Gastroesophageal sphincter (tissue), 4 donors: ENCODE results near the gene PRKAR2B. TPM values are rescaled to one million over a fixed set of nuclear protein-coding genes. Genes with fewer than 3 reads are reported as not detected.
"Not testable (repeated sequence)": the region's sequence is repeated elsewhere in the genome, so short reads cannot be mapped to it uniquely, and the experiment has no call there.

ENCODE experiments used
- ATAC-seq: fragments of 150-250 bp; one replicate; pipeline ENCODE4 v1.9.1; 2016; ENCODE audit warnings: mild to moderate bottlenecking, moderate library complexity
- H3K27ac ChIP-seq, 4 donors: fragments of 200-600 bp; sonication (generic) in 3 of 4; 1 replicate in 3 of 4; 2 replicates in 1 of 4; pipeline ENCODE4 v1.5.1; 2016 to 2019
- H3K27me3 ChIP-seq: fragments of 200-600 bp; sonication (generic); one replicate; pipeline ENCODE4 v1.5.1; 2019
- H3K36me3 ChIP-seq, 2 donors: fragments of 200-600 bp; sonication (generic); one replicate each; pipeline ENCODE4 v1.5.1; 2019; ENCODE audit warnings: control low read depth in 1 of 2
- H3K4me1 ChIP-seq, 3 donors: fragments of 200-600 bp; sonication (generic); 1 replicate in 2 of 3; 2 replicates in 1 of 3; pipeline ENCODE4 v1.5.1; 2016 to 2019; ENCODE audit warnings: control low read depth in 2 of 3
- H3K4me3 ChIP-seq, 2 donors: fragments of 200-600 bp; sonication (generic); one replicate each; pipeline ENCODE4 v1.5.1; 2019; ENCODE audit warnings: mild to moderate bottlenecking in 1 of 2, moderate library complexity in 1 of 2
- H3K9me3 ChIP-seq, 3 donors: fragments of 200-600 bp; sonication (generic); one replicate each; pipeline ENCODE4 v1.5.1; 2017 to 2019; ENCODE audit warnings: control low read depth in 2 of 3
- CTCF ChIP-seq, 4 experiments: fragments of 200-600 bp in 2 of 4; fragments of 450-650 bp in 2 of 4; sonication (generic) in 1 of 4; IDR thresholded peaks; one replicate each; pipeline ENCODE4 v1.5.1; 2017 to 2019; ENCODE audit warnings: antibody characterized with exemption in 4 of 4, mild to moderate bottlenecking in 2 of 4, moderate library complexity in 2 of 4
- EP300 ChIP-seq: sonication (generic); formaldehyde crosslinking; IDR thresholded peaks from one replicate; pipeline ENCODE4 v1.6.1; 2017; ENCODE audit warnings: antibody characterized with exemption, mild to moderate bottlenecking
- POLR2A ChIP-seq, 2 donors: fragments of 450-650 bp; IDR thresholded peaks; one replicate each; pipeline ENCODE4 v1.6.1; 2017; ENCODE audit warnings: antibody characterized with exemption in 2 of 2, mild to moderate bottlenecking in 2 of 2, moderate library complexity in 1 of 2
- POLR2AphosphoS5 ChIP-seq: sonication (generic); formaldehyde crosslinking; IDR thresholded peaks from one replicate; pipeline ENCODE4 v1.6.1; 2017; ENCODE audit warnings: antibody characterized with exemption
- WGBS, 2 donors: methylation state at CpG; one replicate each; pipeline ENCODE4 v1.1.5; 2018; ENCODE audit warnings: low coverage in 1 of 2; 5-methylcytosine and 5-hydroxymethylcytosine counted together
- total RNA-seq, 4 donors: library from RNA; depleted of rRNA; stranded (reverse); fragments of >200 nt; gene quantifications; one replicate each; pipeline ENCODE4 v1.1.0, GENCODE V29; 2016

Gene PRKAR2B
- total RNA-seq, 4 donors from 2014 or later = 83.5 to 160 (median 119) TPM

- no peak for ATAC-seq
- Histone ChIP-seq H3K4me1 (peaks cover 0 to 1% (median 0%) of the 10 kb centered on the region in 3 donors), H3K4me3 (no peak overlapping the region), H3K36me3 (peaks cover 0 to 3% of the 10 kb centered on the region in 2 donors), H3K27me3 (no peaks in the 10 kb centered on the region), H3K27ac (no peak overlapping the region), H3K9me3 (no peaks in the 10 kb centered on the region)
- WGBS, 2 donors = 76 to 77% methylated on average over 5 of the region's 6 CpGs
- TF ChIP-seq POLR2A (IDR thresholded peaks at IDR 0.05) = no peak
- no peak for TF ChIP-seq CTCF (IDR thresholded peaks at IDR 0.05)
- TF ChIP-seq EP300 = no peak
- TF ChIP-seq POLR2AphosphoS5 = no peak
Measured at GRCh38 chr7:107130487-107131220, 86.1 kb downstream of the PRKAR2B start.

- TF ChIP-seq POLR2A (IDR thresholded peaks at IDR 0.05) (no peak), CTCF (IDR thresholded peaks at IDR 0.05) (no peak), EP300 (no peak), POLR2AphosphoS5 (no peak)
- 79 to 91% methylated on average over 2 of the region's 2 CpGs for WGBS, 2 donors
- H3K4me1 ChIP-seq = peaks cover 0 to 5% (median 0%) of the 10 kb centered on the region in 3 donors
- no peak overlapping the region for H3K27ac ChIP-seq
- ATAC-seq = no peak
- no peak overlapping the region for H3K4me3 ChIP-seq
- H3K27me3 ChIP-seq = no peaks in the 10 kb centered on the region
- H3K36me3 ChIP-seq = peaks cover 0 to 3% of the 10 kb centered on the region in 2 donors
- H3K9me3 ChIP-seq = no peaks in the 10 kb centered on the region
Measured at GRCh38 chr7:107133396-107133795, 88.9 kb downstream of the PRKAR2B start.

DNA sequence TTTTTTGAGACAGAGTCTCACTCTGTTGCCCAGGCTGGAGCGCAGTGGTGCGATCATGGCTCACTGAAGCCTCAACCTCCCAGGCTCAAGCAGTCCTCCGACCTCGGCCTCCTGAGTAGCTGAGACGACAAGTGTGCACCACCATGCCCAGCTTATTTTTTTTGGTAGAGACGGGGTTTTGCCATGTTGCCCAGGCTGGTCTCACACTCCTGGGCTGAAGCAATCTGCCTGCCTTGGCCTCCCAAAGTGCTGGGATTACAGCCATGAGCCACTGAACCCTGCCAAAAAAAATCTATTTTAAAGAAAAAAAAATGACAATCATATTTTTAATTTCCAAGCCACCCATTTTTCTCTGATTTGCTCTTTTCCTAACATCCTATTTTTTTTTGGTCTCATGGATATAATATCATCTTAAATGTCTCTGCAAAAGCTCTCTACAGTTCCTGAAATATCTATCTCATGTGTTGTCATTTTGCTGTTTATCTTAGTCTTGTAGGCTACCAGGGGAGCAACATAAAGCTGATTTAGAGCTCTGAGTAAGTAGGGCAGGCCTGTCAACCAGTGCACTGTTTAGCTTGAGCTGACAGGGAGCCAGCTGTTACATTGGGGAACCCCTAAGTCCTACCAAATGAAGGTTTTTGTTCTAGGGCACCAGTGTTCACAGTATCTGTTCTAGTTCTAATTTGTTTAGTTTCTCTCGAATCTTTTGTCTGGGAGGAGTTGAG, 94.4 kb downstream of the PRKAR2B start:
- H3K27ac ChIP-seq = no peak overlapping the region
- no peaks in the 10 kb centered on the region for H3K36me3 ChIP-seq
- no peak for ATAC-seq
- WGBS, 2 donors = 60 to 83% methylated on average over 1 to 4 of the region's 7 CpGs
- peaks cover 0 to 19% (median 0%) of the 10 kb centered on the region in 3 donors for H3K4me1 ChIP-seq
- no peaks in the 10 kb centered on the region for H3K9me3 ChIP-seq
- no peak overlapping the region for H3K4me3 ChIP-seq
- TF ChIP-seq CTCF (IDR thresholded peaks at IDR 0.05) (no peak), POLR2A (IDR thresholded peaks at IDR 0.05) (no peak), EP300 (no peak), POLR2AphosphoS5 (no peak)
- H3K27me3 ChIP-seq = no peaks in the 10 kb centered on the region

DNA sequence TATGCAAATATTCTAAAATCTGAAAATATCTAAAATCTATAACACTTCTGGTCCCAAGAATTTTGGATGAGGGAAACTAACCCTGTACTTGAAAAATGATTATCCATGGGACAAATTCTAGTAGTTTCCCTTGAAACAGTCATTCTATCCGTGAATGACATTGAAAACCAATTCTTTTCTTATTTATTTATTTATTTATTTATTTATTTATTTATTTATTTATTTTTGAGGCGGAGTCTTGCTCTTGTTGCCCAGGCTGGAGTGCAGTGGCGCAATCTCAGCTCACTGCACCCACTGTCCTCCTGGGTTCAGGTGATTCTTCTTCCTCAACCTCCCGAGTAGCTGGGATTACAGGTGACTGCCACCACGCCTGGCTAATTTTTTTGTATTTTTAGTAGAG, 99.4 kb downstream of the PRKAR2B start:
- H3K27ac ChIP-seq, H3K9me3 ChIP-seq, ATAC-seq, H3K36me3 ChIP-seq, H3K4me3 ChIP-seq, H3K27me3 ChIP-seq: not testable (repeated sequence)
- 71% methylated on average over 3 of the region's 5 CpGs for WGBS, 2 donors
- H3K4me1 ChIP-seq = peaks cover 0 to 30% (median 2%) of the 10 kb centered on the region in 3 donors

- Histone ChIP-seq H3K27me3 (no peaks in the 10 kb centered on the region), H3K36me3 (no peaks in the 10 kb centered on the region), H3K4me1 (peaks cover 0 to 29% (median 2%) of the 10 kb centered on the region in 3 donors), H3K27ac (no peak overlapping the region), H3K4me3 (no peak overlapping the region), H3K9me3 (no peaks in the 10 kb centered on the region)
- WGBS, 2 donors = 79 to 87% methylated on average over 4 of the region's 4 CpGs
- ATAC-seq = no peak
- no peak for TF ChIP-seq CTCF (IDR thresholded peaks at IDR 0.05)
- no peak for TF ChIP-seq EP300
- TF ChIP-seq POLR2AphosphoS5 = no peak
- TF ChIP-seq POLR2A (IDR thresholded peaks at IDR 0.05) = no peak
Measured at GRCh38 chr7:107145067-107145838, 100.7 kb downstream of the PRKAR2B start.
